Endometrial microvascular endothelial cells (primary cell): ENCODE results near the gene GSG1L2. TPM values are rescaled to one million over a fixed set of nuclear protein-coding genes. Genes with fewer than 3 reads are reported as not detected.

ENCODE experiments used
- in situ Hi-C: cut with HindIII; loops from 2 replicates; pipeline ENCODE4 v1.10.0; 2017; ENCODE audit warnings: low sequenced_read_pairs, low pct_unique_long_range_greater_than_20kb; ENCODE audit errors: inconsistent ontology term
- total RNA-seq: library from RNA; depleted of rRNA; stranded (reverse); fragments of >200 nt; gene quantifications from one replicate; pipeline ENCODE4 v1.2.3, GENCODE V29; 2015; ENCODE audit errors: inconsistent ontology term

The GSG1L2 gene
- total RNA-seq, 1 donor from 2014 or later, result not detected

DNA sequence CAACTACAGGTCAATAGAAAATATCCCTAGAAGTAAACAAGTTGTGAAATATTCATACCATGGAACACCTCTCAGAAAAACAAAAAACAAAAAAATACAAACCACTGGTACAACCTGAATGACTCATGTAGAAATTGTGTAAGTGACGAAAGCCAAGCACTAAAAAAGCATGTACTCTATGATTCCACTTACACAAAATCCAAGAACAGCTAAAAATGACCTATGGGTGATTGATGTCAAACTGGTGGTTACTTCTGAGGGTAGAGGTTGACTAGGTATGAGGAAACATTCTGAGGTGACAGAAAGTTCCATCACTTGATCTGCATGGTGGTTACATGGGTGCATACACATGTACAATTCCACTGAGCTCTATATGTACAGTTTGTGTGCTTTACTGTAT, 61.6 kb downstream of the GSG1L2 start:
- in situ Hi-C loops, result no loop called here

DNA sequence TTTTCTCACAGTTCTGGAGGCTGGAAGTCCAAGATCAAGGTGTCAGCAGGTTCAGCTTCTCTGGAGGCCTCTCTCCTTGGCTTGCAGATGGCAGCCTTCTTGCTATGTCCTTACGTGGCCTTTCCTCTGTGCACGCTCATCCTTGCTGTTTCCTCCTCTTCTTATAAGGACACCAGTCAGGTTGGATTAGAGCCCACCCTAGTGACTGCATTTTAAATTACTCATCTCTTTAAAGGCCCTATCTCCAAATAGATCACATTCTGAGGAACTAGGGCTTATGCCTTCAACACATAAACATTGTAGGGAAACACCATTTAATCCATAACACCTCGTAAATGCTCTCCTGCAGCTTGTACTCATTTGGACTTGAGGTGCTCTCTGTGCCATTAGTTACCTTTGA, 66.8 kb downstream of the GSG1L2 start:
- in situ Hi-C loops, result no loop called here

Other genes with a start within 250 kb of the GSG1L2 start
- 53.2 TPM for gene STX8, start 246.3 kb downstream of the GSG1L2 start, total RNA-seq
- gene CFAP52, start 245.4 kb downstream of the GSG1L2 start, total RNA-seq, result not detected
- gene USP43, start 176.6 kb downstream of the GSG1L2 start, total RNA-seq, result not detected
- not detected for gene DHRS7C, start 30.5 kb downstream of the GSG1L2 start, total RNA-seq
- not detected for gene GLP2R, start 3.8 kb upstream of the GSG1L2 start, total RNA-seq
- gene RCVRN, start 83.2 kb upstream of the GSG1L2 start, total RNA-seq, result not detected